Measurements from ENCODE around the gene C13orf46. TPM values are rescaled to one million over a fixed set of nuclear protein-coding genes. Genes with fewer than 3 reads are reported as not detected.

The C13orf46 gene
- total and polyA plus RNA-seq, 10 of the 15 experiments (the other 5 are each of a cell fraction or from before 2014, with no cell fraction given): 0.01 to 0.18 (median 0.09) TPM; not detected in 6

DNA sequence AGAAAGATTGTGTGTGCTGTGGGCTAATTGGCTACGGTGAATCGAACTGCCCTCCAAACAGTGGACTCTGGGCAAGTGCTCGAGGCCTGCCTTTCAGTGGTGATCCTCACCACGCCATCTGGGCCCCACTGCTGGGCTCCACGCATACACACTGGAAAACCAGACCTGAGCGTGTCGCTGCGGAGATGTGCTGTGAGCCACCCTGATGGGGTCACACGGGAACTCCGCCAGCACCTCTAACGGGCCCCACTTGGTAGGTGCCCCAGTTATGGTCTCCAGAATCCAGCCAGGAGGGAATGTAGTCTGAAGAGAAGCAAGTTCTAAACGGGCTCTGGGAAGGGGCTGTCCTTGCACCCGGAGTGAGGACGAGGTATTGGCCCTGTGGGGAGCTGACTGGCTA, 39.3 kb downstream of the C13orf46 start (continued):
- no peak for TF ChIP-seq SKIL (IDR thresholded peaks at IDR 0.05; ENCODE audit: low read depth, poor library complexity, severe bottlenecking)

DNA sequence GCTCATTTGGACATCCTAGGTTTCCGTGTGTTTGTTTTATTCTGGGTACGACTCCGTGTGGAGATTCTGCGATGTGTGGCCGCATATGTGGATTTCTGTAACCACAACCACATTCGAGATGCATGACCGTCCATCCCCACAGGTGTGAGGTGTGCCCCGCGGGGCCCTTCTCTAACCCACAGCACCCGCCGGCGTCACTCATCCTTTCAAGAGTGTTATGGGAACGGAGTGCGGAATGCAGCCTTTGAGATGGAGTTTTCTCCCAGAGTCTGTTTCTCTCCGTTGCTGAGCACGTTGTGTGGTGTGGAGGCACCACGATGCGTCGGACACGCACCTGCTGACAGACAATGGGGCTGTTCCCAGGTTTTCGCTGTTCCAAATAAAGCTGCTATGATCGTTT, 40.0 kb downstream of the C13orf46 start:
- FAIRE-seq (no peak), ATAC-seq (no peak), DNase-seq (ENCODE audit: low read depth, low spot score) (no peak)
- no peaks in the 10 kb centered on the region; the same call in 2 of the 3 replicates for H3K9me3 ChIP-seq (replicated peaks; ENCODE audit: control insufficient read depth, insufficient read depth, low read length)
- TF ChIP-seq SRF (IDR thresholded peaks at IDR 0.05; ENCODE audit: low read depth in 2 of 2, low read length in 2 of 2): no peak
- TF ChIP-seq RELB (IDR thresholded peaks at IDR 0.05; ENCODE audit: low read depth): no peak
- no peak for TF ChIP-seq EP300 (IDR thresholded peaks at IDR 0.05; ENCODE audit: borderline replicate concordance in 1 of 2, control insufficient read depth in 1 of 2, low read depth in 2 of 2, low read length in 2 of 2)
- no peak for TF ChIP-seq IKZF2 (IDR thresholded peaks at IDR 0.05)
- no peak overlapping the region for H3K9ac ChIP-seq (ENCODE audit: control insufficient read depth, insufficient read depth, low read length)
- WGBS (ENCODE audit: insufficient coverage, insufficient replicate concordance, low lambda C conversion rate, missing lambda C conversion rate): 51% methylated on average over 22 of the region's 22 CpGs
- no peaks in the 10 kb centered on the region for H3K79me2 ChIP-seq (ENCODE audit: control insufficient read depth, insufficient read depth, low read length)
- POLR2A ChIA-PET: no interaction called here
- H3K4me2 ChIP-seq (ENCODE audit: control insufficient read depth, insufficient read depth): no peak overlapping the region
- H2AFZ ChIP-seq (ENCODE audit: control insufficient read depth, low read depth, low read length): no peak overlapping the region
- H3K4me1 ChIP-seq (ENCODE audit: control insufficient read depth, insufficient read depth, low read length): peaks cover 16% of the 10 kb centered on the region
- CTCF ChIA-PET: interaction anchor here (0.7 to 0.8 kb wide), 2 partner anchors 8 to 209 kb away, joined by 3 read pairs; no protein-coding TSS in a partner anchor
- H4K20me1 ChIP-seq (ENCODE audit: control insufficient read depth, insufficient read depth): no peaks in the 10 kb centered on the region
- peaks cover 0 to 2% of the 10 kb centered on the region in 2 experiments; a peak in 2 of 4 replicates for H3K27me3 ChIP-seq (replicated peaks in 1 of 2; ENCODE audit: control insufficient read depth in 2 of 2, insufficient read depth in 2 of 2, low read length in 1 of 2)
- RAD21 ChIA-PET (ENCODE audit: unreplicated experiment): no interaction called here
- no peak overlapping the region for H3K27ac ChIP-seq (ENCODE audit: control insufficient read depth, insufficient read depth)
- SMC1A ChIA-PET (ENCODE audit: uncharacterized antibody, unreplicated experiment): no interaction called here
- no peaks in the 10 kb centered on the region for H3K36me3 ChIP-seq (ENCODE audit: control insufficient read depth in 2 of 2, insufficient read depth in 2 of 2, low read length in 1 of 2)
- intact Hi-C loops (cut with micrococcal nuclease; ENCODE audit: unreplicated experiment) (no loop called here), in situ Hi-C loops (cut with MboI) (no loop called here)
- H3K4me3 ChIP-seq: no peak overlapping the region
- BruUV-seq (replicated peaks): no TSS peak
